ENCODE results near the gene GALR3. TPM values are rescaled to one million over a fixed set of nuclear protein-coding genes. Genes with fewer than 3 reads are reported as not detected.
A peak's percentile ranks its signal among the peaks of the same experiment; 100 is the strongest.

Gene GALR3
- total RNA-seq, 6 experiments from 2014 or later = 0.29 to 0.83 TPM; not detected in 4

- 0% methylated on average over 5 of the region's 13 CpGs for WGBS (ENCODE audit: insufficient coverage, low coverage, low lambda C conversion rate, missing lambda C conversion rate)
- ATAC-seq (peak in 1 of 4 donors; percentile 1), DNase-seq (no peak)
- intact Hi-C loops (cut with DNase I) = no loop called here
- H3K9me3 ChIP-seq = no peaks in the 10 kb centered on the region
- H3K4me1 ChIP-seq = peaks cover 0 to 13% (median 3%) of the 10 kb centered on the region in 4 donors
- peak overlapping the region; percentile 61 to 66 (median 66) for H3K4me3 ChIP-seq
- no peaks in the 10 kb centered on the region for H3K27me3 ChIP-seq
- no peaks in the 10 kb centered on the region for H3K36me3 ChIP-seq
- TF ChIP-seq CTCF (IDR thresholded peaks at IDR 0.05) (no peak), POLR2A (IDR thresholded peaks at IDR 0.05) (no peak)
- peak overlapping the region; percentile 30 to 69 (median 67) for H3K27ac ChIP-seq
Observed at GRCh38 chr22:37801946-37802309, 21.3 kb upstream of the GALR3 start.

- Histone ChIP-seq H3K27ac (peak overlapping the region; percentile 30 to 69 (median 67)), H3K36me3 (no peaks in the 10 kb centered on the region), H3K4me1 (peaks cover 0 to 16% (median 3%) of the 10 kb centered on the region in 4 donors), H3K27me3 (no peaks in the 10 kb centered on the region), H3K9me3 (no peaks in the 10 kb centered on the region), H3K4me3 (peak overlapping the region; percentile 61 to 66 (median 66))
- TF ChIP-seq POLR2A (IDR thresholded peaks at IDR 0.05) = no peak
- peak in 1 of 4 donors; percentile 8 for TF ChIP-seq CTCF (IDR thresholded peaks at IDR 0.05)
- DNase-seq (peak in 2 of 3 donors; percentile 64 to 75), ATAC-seq (peak; percentile 32 to 50 (median 42))
- WGBS (ENCODE audit: insufficient coverage, low coverage, low lambda C conversion rate, missing lambda C conversion rate) = 3% methylated on average over 54 of the region's 63 CpGs
- intact Hi-C loops (cut with DNase I) = no loop called here
Observed at GRCh38 chr22:37802310-37803194, 20.6 kb upstream of the GALR3 start.

- Histone ChIP-seq H3K27ac (peak overlapping the region in 2 of 3 donors; percentile 30 to 69), H3K36me3 (no peaks in the 10 kb centered on the region), H3K27me3 (no peaks in the 10 kb centered on the region), H3K9me3 (no peaks in the 10 kb centered on the region), H3K4me3 (peak overlapping the region; percentile 61 to 66 (median 66)), H3K4me1 (peaks cover 0 to 17% (median 4%) of the 10 kb centered on the region in 4 donors)
- 4% methylated on average over 12 of the region's 16 CpGs for WGBS (ENCODE audit: insufficient coverage, low coverage, low lambda C conversion rate, missing lambda C conversion rate)
- peak in 3 of 4 donors; percentile 3 to 22 (median 4) for ATAC-seq
- intact Hi-C loops (cut with DNase I) = no loop called here
- no peak for DNase-seq
- TF ChIP-seq CTCF (IDR thresholded peaks at IDR 0.05) (no peak), POLR2A (IDR thresholded peaks at IDR 0.05) (no peak)
Observed at GRCh38 chr22:37803195-37803638, 20.0 kb upstream of the GALR3 start.

GRCh38 chr22:37803639-37804351, 19.4 kb upstream of the GALR3 start:
- Histone ChIP-seq H3K36me3 (no peaks in the 10 kb centered on the region), H3K9me3 (no peaks in the 10 kb centered on the region), H3K27me3 (no peaks in the 10 kb centered on the region), H3K4me3 (no peak overlapping the region), H3K27ac (peak overlapping the region in 2 of 3 donors; percentile 30 to 83), H3K4me1 (peaks cover 0 to 22% (median 7%) of the 10 kb centered on the region in 4 donors)
- TF ChIP-seq POLR2A (IDR thresholded peaks at IDR 0.05) (no peak), CTCF (IDR thresholded peaks at IDR 0.05) (no peak)
- DNase-seq = no peak
- no peak for ATAC-seq
- 53% methylated on average over 14 of the region's 34 CpGs for WGBS (ENCODE audit: insufficient coverage, low coverage, low lambda C conversion rate, missing lambda C conversion rate)
- intact Hi-C loops (cut with DNase I) = no loop called here

Measured in right lobe of liver (tissue), 6 donors.